HL-60 (cell line): ENCODE results near the gene TTC1.

Experiments used
- DNase-seq, 2 experiments: peaks; one replicate each; pipeline ENCODE4 v3.0.0-alpha.2; 2010 to 2020; ENCODE audit warnings: low read depth in 1 of 2, low spot score in 1 of 2
- H3K27ac ChIP-seq: fragments of 250-450 bp; sonication (Bioruptor Pico); replicated peaks from 2 replicates; pipeline ENCODE4 v1.5.1; 2020; ENCODE audit warnings: mild to moderate bottlenecking, moderate library complexity
- H3K27me3 ChIP-seq: fragments of 250-450 bp; sonication (Bioruptor Pico); 2 replicates; pipeline ENCODE4 v1.5.1; 2021; ENCODE audit warnings: mild to moderate bottlenecking, moderate library complexity; ENCODE audit not compliant: insufficient read depth, poor library complexity, severe bottlenecking
- H3K4me3 ChIP-seq: replicated peaks from 2 replicates; pipeline ENCODE4 v1.5.1; 2011; ENCODE audit warnings: mild to moderate bottlenecking, control low read depth, low read length; ENCODE audit not compliant: insufficient read depth
- CTCF ChIP-seq: IDR thresholded peaks from one replicate; pipeline ENCODE4 v1.5.1; 2011; ENCODE audit warnings: low read length, control low read depth, inconsistent platforms; ENCODE audit not compliant: insufficient read depth
- GABPA ChIP-seq: IDR thresholded peaks from 2 replicates; pipeline ENCODE4 v1.6.1; 2012; ENCODE audit warnings: low read depth
- POLR2AphosphoS5 ChIP-seq: IDR thresholded peaks from 2 replicates; pipeline ENCODE4 v1.6.1; 2012; ENCODE audit warnings: low read depth
- REST ChIP-seq: IDR thresholded peaks from 2 replicates; pipeline ENCODE4 v1.6.1; 2012; ENCODE audit warnings: low read depth; ENCODE audit not compliant: insufficient replicate concordance
- SPI1 ChIP-seq: IDR thresholded peaks from 2 replicates; pipeline ENCODE4 v1.6.1; 2012; ENCODE audit warnings: low read depth, mild to moderate bottlenecking, borderline replicate concordance

Gene TTC1

GRCh38 chr5:160023007-160023907, 14.3 kb downstream of the TTC1 start:
- TF ChIP-seq CTCF (no peak), REST (no peak), GABPA (no peak), SPI1 (no peak), POLR2AphosphoS5 (no peak)
- Histone ChIP-seq H3K4me3 (no peak overlapping the region), H3K27me3 (no peaks in the 10 kb centered on the region), H3K27ac (peak overlapping the region; percentile 31; the same call in 1 of the 2 replicates)
- peak in 1 of 2 experiments; percentile 33 for DNase-seq

- Histone ChIP-seq H3K4me3 (no peak overlapping the region), H3K27ac (peak overlapping the region; percentile 31; the same call in 1 of the 2 replicates), H3K27me3 (no peaks in the 10 kb centered on the region)
- TF ChIP-seq CTCF (no peak), POLR2AphosphoS5 (no peak), REST (no peak), SPI1 (no peak), GABPA (no peak)
- DNase-seq: no peak
These were observed 15.1 kb downstream of the TTC1 start for GRCh38 chr5:160023908-160024630.

- Histone ChIP-seq H3K4me3 (no peak overlapping the region), H3K27me3 (no peaks in the 10 kb centered on the region), H3K27ac (no peak overlapping the region)
- no peak for DNase-seq
- TF ChIP-seq SPI1 (no peak), REST (no peak), CTCF (no peak), GABPA (no peak), POLR2AphosphoS5 (no peak)
These were observed 20.1 kb downstream of the TTC1 start for GRCh38 chr5:160029004-160029403.
